ENCODE results near the gene ACTR2. TPM values are rescaled to one million over a fixed set of nuclear protein-coding genes. Genes with fewer than 3 reads are reported as not detected.

The ACTR2 gene
- total RNA-seq, 1 donor from 2014 or later: 109 TPM

DNA sequence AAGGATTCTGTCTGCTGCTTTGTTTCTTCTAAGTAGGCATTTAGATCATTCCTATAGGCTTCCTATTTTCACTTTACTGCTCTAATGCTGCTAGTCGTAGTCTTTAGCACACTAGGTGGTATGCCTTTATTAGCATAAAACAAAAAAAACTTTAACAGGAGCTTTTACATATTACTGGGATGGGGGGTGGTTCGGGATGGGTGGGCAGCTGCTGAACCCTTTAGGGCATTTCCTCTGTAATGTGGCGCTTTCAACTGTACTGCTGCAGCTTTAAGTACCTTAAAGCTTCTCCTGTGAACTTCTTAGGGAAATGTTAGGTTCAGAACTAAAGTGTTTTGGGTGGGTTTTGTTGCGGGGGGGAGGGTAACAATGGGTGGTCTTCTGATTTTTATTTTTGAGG is 41.3 kb downstream of the ACTR2 start:
- ATAC-seq (no peak), DNase-seq (no peak)
- intact Hi-C loops (cut with micrococcal nuclease): loop anchor here (5.0 kb wide), 1 partner anchor 168 kb away; no protein-coding TSS in a partner anchor

DNA sequence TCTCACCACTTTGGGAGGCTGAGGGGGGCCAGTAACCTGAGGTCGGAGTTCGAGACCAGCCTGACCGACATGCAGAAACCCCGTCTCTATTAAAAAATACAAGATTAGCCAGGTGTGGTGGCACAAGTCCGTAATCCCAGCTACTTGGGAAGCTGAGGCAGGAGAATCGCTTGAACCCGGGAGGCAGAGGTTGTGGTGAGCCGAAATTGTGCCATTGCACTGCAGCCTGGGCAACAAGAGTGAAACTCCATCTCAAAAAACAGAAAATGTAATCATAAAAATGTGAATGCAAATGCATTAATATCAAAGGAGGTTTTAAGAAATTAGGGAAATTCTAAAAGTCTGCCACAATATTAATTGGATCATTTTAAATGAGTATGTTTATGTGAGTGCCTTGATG is 45.7 kb downstream of the ACTR2 start:
- DNase-seq (no peak), ATAC-seq (no peak)
- intact Hi-C loops (cut with micrococcal nuclease): no loop called here

DNA sequence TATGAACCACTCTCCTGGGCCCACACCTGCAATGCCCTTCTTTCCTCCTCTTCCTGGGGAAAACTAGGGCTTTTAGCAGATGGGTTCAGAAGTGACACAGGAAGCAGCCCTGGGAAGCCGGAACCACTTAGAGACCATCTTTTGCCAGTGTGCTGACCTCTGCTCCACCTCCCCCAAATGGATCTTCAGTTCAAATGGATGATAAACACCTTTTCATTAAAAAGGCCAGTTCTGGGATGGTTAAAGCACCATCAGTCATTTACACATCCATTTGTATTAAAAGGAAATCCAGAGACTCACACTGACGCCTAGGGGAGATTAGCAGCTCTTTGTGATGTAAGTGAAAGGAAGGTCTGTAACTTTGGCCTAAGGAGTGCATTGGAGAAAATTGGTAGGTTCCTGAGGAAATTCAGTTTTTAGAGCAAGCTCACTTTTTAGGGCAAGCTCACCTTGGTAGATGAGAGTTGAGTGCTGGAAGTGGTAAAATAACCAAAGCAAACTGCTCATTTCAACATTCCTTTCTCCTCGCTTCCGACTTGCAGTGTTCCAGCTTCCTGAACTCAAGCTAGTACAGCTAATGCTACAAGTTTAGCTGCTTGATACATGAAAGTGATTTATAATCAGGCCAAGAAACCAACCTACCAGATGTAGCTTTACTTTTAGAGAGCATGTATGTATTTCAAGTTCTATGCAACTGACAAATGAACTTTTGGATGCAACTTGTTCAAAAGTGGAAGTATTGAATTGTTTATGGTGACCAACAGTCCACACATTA is 47.7 kb downstream of the ACTR2 start:
- ATAC-seq (no peak), DNase-seq (no peak)

DNA sequence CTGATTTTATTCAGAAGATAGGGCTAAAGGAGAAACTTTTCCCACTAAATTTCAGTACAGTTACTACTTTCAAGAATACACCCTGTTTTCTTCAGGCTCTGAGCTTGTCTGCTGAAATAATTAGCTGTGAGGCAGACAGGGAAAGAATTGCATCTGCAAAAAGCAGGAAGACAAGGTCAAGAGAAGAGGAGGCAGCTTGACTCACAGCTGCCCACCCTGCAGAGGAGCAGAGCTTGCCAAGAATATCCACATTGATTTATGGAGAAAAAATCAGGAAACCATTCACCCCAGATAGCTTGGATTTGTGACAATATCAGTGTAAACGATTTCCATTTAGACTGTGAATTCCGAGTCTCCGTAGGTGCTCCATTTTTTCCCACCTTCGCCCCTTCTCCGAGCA is 49.0 kb downstream of the ACTR2 start:
- peak; percentile 10 for ATAC-seq
- intact Hi-C loops (cut with micrococcal nuclease): no loop called here
- no peak for DNase-seq

More for the DNA sequence above, 47.7 kb downstream of the ACTR2 start:
- intact Hi-C loops (cut with micrococcal nuclease): no loop called here

DNA sequence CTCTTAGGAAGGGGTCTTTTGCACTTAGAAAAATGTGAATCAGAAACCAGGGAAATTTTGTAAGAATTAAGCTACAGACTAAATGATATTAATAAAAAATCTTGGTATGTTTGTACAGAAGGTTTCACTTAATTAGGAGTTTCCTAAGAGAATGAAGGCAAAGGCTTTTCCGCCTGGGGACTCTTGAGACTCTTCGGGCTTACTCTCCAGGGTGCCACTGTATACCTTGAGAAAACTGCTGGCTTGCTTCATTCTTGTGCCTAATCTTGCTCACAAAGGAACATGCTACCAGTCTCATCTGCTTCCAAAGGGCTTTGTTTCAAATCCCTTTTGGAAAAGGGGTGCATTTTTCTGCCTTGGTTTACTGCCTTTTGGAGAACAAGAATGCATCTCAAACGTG is 49.5 kb downstream of the ACTR2 start:
- no peak for DNase-seq
- no peak for ATAC-seq
- intact Hi-C loops (cut with micrococcal nuclease): no loop called here

DNA sequence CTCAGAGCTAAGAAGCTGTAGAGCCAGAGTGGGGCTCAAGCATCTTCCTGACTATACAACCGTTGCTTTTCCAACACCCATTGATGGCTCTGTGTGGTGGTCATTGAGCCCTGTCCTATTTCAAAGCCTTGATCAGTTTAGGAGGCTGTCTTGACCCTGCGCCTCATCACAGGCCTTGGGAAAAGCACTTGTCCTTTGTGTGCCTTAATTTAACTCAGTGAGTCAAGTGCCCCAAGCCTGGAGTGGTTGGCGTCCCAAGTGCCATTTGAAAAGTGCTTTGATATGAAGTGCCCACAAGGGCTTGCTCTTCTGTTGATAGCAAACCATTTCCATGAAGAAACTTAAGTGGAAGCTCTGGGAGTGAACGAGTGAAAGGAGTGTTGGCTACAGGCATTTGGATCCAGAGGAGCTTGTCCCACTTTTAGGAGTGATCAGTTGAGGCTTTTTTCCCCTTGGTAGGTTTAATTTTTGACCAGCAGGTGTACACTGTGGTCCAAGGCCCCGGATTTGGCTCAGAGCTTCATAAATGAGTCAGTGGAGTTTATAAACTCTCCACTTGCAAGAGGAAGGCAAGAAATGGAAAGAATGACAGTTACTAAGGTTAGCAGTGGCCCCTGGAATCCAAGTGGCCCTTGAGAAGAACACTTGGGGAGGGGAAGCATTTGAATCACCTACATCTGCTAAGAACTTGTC is 50.3 kb downstream of the ACTR2 start:
- intact Hi-C loops (cut with micrococcal nuclease): no loop called here
- ATAC-seq: peak; percentile 68
- DNase-seq: no peak

DNA sequence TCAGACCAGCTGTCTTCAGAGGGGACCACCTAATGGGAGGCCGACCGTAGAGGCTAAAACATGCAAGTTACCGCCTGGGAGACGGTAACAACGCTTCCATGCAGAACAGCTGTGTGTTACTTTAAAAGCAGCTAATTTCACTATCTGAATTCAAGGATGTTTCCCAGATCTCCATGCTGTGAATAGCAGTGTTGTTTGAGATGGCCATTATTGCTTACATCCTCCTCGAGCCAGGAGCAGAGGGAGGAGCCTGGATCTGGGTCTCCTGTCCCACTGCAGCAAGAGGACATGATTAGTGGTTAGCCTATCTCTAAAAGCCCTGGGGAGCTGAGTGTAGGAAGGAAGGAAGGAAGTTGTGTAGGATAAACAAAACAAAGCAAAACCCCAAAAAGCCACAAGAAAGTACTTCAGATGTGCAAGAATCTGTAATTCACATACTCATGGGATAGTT is 50.9 kb downstream of the ACTR2 start:
- ATAC-seq (peak; percentile 49), DNase-seq (no peak)
- intact Hi-C loops (cut with micrococcal nuclease): no loop called here

DNA sequence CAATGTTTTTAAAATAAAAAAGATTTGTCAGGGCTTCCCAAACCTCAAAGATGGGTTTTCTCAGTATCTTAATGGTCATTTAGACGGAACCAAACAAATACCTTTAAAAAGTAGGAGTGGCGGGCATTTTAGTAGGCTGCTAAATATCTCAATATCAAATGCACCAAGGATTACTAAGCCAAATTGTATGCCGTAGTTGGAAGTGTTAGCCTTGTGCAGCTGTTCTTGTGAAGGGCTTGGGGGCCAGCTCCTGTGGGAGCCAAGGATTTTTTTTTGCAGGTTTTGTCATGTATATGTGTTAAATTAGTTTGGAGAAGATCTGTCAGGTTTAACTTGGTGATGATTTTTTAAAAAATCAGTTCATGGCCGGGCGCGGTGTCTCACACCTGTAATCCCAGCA is 52.1 kb downstream of the ACTR2 start:
- no peak for ATAC-seq
- intact Hi-C loops (cut with micrococcal nuclease): no loop called here
- no peak for DNase-seq

DNA sequence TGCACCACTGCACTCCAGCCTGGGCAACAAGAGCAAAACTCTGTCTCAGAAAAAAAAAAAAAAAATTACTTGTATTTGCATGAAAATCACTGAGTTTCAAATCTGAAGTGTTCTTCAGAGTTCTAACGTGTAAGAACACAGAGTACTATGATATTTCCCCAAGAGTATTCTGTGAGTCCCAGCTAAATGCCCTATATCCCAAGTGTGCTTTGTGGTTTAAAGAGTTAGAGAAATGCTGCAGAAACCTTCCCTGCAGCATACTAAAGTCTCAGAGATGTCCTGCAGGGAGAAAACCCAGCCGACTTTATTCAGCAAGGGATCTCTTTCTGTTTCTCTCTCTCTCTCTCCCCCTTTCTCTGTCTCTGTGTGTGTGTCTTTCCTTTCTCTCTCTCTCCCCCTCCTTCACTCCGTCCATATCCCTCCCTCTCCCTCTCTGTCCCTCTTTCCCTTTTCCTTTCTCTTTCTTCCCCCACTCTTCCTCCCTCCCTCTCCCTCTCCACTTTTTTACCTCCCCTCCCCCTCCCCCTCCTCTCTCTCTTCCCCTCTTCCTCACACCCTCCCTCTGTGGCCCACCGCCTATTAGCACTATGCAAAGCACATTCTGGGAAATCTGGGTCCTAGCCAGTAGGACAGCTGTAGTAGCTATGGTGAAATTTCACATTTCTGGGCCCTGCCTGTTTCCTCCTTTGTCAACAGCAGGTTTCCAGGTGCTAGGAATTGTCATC is 54.2 kb downstream of the ACTR2 start:
- intact Hi-C loops (cut with micrococcal nuclease): no loop called here
- ATAC-seq (peak; percentile 76), DNase-seq (peak; percentile 40)

DNA sequence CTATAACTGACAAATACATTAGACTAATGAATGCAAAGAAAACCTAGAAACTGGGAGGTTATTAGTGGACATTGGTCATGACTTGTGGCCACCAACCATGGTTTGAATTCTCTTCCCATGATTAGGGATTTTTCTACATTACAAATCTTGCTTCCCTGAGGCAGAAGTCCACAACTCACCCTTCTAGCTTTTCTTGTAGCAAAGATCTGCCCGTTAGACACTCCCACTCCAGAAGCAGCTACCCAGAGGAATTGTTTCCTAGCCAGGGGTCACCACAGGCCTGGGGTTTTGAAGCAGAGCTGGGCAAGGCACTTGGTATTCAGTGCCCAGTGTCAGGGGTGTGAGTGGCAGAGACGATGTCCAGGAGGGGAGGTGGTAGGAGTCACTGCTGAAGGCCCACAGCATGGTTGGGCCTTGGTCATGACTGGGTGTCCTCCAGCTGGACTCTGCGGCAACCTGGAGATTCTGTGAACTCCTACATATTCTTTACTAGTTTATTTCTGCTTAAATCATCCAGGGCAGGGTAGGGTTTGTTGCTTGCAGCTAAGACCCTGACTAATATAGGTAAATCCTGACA is 54.9 kb downstream of the ACTR2 start:
- intact Hi-C loops (cut with micrococcal nuclease): no loop called here
- DNase-seq (no peak), ATAC-seq (no peak)

DNA sequence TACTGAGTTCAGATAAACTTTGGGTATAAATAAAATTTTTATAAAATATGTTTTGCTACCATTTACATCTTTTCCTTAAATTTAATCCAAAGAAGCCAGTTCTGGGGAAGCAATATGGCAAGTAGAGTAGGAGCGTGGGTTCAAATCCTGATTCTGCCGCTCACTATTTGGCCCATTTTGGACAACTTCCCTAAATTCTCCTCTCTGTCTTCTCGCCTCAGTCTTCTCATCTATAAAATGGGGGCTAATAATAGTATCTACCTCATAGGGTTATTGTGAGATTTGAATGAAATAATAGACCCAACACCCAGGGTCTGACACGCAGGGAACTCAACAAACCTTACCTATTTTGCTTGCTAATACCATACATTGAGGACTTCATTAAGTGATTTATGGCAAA is 59.7 kb downstream of the ACTR2 start:
- DNase-seq: no peak
- intact Hi-C loops (cut with micrococcal nuclease): no loop called here
- ATAC-seq: no peak

DNA sequence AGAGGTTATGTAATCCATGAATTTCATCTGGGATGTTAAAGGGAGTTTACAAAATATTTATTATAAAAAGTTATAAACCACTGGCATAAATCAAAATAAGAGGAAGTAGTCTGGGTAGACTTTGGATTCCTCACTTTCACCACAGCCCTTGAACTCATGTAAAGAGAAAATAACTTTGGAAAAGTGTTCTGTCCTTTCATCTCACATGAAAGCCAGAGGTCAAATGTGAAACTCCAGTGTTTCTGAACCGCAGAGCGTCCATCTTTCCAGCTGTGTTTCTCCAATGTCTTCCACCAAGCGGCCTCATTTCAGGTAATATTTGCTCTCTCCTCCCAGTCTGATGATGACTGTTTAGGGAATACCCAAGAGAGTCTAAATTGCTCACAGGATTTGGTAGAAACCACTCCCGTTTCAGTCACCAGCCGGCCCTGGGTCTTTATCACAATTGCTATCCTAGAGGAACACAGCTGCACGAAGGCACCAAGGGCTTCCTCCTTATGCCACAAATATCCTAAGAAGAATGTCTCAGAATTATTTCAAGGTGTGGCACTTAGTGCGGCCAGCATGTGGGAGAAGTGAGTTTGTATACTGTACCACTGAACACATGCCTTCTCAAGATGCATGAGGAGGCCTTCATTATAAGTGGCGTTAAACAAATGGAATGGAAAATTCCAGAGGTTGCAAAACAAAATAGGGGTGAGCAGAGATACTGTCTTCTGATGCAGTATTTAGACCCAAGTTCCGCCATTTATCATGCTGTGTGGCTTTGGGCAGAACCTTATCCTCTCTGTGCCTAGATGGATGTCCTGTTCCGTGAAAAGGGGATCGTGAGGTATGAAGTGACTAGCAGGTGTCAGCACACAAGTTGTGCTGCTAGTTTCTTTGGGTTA is 63.8 kb downstream of the ACTR2 start:
- intact Hi-C loops (cut with micrococcal nuclease): no loop called here
- DNase-seq (no peak), ATAC-seq (no peak)

DNA sequence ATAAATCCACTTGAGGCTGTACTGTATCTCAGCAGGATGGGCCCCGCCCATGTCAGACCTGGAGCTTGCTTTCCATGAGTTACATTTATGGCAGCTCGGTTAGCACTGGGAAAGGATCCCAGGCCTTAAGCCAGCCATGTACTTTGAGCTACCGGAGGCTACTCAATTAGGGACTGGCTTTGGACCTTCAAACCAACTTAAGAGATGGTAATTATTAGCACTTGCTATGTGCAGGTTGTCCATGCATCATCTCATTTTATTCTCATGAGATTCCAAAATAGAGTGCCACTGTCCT is 64.4 kb downstream of the ACTR2 start:
- intact Hi-C loops (cut with micrococcal nuclease): no loop called here
- DNase-seq: no peak
- ATAC-seq: peak; percentile 56

DNA sequence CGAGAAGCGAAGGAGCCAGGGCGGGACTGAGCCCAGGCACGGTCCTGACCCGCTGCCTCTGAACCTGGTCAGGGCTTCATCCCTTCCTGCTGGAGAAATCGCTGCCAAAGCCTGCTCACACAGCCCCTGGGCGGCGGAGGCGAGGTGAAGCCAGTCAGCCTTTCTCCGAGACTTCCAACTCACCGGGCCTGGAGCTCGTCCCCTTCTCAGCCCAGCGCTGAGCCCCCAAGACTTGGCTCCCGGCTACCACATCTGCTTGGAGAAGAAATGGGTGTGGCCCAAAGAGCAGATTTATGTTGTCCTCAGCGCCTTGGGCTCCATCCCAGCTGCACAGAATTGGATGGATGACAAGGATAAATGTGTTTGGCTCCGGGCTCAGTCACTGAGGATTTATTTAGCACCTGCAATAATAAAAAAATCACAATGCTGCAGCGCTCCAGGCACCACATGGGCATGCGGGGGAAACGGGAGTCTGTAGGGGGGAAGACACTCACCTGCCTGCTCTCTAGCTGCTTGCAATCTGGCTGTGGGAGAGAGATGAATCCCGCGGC is 64.9 kb downstream of the ACTR2 start:
- intact Hi-C loops (cut with micrococcal nuclease): no loop called here
- ATAC-seq: peak; percentile 71
- peak; percentile 52 for DNase-seq

DNA sequence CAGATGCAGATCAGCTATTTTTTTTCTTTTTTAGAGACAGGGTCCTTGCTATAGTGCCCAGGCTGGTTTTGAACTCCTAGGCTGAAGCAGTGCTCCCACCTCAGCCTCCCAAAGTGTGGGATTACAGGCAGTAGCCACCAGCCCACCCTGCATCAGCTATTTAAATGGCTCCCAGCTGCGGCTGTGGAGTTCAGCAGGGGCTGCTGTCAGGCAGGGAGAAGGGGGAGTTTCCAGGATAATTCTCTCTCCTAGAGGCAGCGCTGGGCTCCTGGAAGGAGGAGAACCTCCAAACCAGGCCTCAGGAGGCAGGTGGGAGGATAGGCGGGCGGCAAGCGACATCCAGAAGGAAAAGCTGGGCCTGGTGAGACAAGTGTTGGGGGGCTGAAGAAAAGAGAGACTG is 65.7 kb downstream of the ACTR2 start:
- ATAC-seq (no peak), DNase-seq (no peak)
- intact Hi-C loops (cut with micrococcal nuclease): no loop called here

DNA sequence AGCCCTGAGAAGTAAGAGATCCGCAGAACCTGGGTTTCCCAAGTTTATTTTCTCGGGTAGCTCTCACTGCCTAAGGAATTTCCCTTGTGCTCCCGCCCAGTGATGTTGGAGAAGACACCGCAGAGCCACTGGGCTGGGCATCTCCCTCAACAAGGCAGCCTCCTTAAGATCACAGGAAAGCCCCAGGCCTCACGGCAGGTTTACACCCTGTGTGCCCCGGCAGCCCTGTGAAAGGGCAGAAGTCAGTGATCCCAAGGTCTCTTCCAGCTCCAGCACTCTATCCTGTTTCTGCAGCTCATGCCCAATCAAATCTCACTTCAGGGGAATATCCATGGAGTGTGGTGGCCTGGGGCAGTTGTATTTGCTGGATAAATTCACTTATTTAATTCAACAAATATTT is 66.5 kb downstream of the ACTR2 start:
- intact Hi-C loops (cut with micrococcal nuclease): no loop called here
- DNase-seq: no peak
- ATAC-seq: no peak

DNA sequence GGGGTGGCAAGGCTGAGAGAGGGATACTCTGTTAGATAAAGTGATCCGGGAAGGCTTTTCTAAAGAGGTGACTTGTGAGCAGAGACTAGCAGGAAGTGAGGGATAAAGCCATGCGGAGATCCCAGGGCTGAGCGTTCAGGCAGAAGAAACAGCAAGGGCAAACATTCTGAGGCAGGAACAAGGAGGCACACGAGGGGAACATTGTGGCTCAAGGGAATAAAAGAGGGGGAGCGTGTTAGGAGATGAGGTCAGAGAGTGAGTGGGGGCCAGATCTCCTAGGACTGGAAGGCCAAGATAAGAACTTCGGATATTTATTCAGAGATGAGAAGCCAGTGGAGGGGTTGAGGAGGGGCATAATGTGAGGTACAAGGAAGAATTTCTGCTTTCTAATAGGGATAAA is 67.1 kb downstream of the ACTR2 start:
- intact Hi-C loops (cut with micrococcal nuclease): no loop called here
- DNase-seq (no peak), ATAC-seq (peak; percentile 69)

DNA sequence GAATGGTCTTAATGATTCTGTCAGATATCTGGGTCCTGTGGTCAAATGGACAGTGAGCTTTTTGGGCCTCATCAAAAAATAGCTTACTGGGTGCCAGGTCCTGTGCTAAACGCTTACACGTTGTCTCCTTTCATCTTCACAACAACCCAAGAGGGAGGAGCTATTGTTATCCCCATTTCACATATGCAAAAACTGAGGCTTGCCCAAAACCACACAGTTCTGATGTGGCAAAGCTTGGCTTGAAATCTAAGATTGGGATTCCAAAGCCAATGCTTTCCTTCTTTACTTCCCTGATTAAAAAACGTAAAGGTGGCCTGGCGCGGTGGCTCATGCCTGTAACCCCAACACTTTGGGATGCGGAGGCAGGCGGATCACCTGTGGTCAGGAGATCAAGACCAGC is 69.3 kb downstream of the ACTR2 start:
- intact Hi-C loops (cut with micrococcal nuclease): no loop called here
- no peak for DNase-seq
- ATAC-seq: no peak

DNA sequence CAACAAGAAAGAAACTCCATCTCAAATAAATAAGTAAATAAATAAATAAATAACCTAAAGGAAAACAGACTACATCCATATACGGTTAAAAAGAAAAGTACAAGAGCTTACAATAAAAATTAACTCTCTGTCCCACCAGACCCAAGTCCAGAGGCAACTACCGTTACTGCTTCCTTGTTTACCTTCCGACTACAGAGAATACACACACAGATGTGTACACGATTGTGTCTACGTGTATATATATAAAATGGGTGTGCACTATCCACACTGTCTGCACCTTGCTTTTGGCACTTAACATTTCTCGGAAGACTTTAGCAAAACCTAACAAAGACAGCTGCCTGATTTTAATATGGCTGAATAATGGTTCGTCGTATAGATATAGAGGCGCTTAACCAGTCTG is 69.9 kb downstream of the ACTR2 start:
- intact Hi-C loops (cut with micrococcal nuclease): no loop called here
- no peak for ATAC-seq
- DNase-seq: no peak
